CD14-positive monocyte (primary cell): ENCODE results near the gene GALNT10. TPM values are rescaled to one million over a fixed set of nuclear protein-coding genes. Genes with fewer than 3 reads are reported as not detected.

ENCODE experiments used
- DNase-seq, 3 donors: peaks; one replicate each; pipeline ENCODE4 v3.0.0-alpha.2; 2011 to 2022
- H2AFZ ChIP-seq: 2 replicates; pipeline ENCODE4 v1.6.0; 2012; ENCODE audit warnings: mild to moderate bottlenecking, low read depth, low read length, inconsistent platforms; ENCODE audit not compliant: insufficient read depth, poor library complexity, severe bottlenecking
- H3K27ac ChIP-seq, 2 donors: 1 replicate in 1 of 2; 2 replicates in 1 of 2; pipeline ENCODE4 v1.5.1; 2012 to 2013; ENCODE audit warnings: low read length in 2 of 2, control low read depth in 1 of 2, inconsistent platforms in 1 of 2, low read depth in 1 of 2, mild to moderate bottlenecking in 1 of 2
- H3K27me3 ChIP-seq, 2 donors: one replicate each; pipeline versions ENCODE4 v1.6.0 to v1.6.1; 2011 to 2013; ENCODE audit warnings: low read length in 2 of 2; ENCODE audit not compliant: control insufficient read depth in 2 of 2, insufficient read depth in 2 of 2
- H3K36me3 ChIP-seq, 2 donors: replicated peaks in 1 of 2; 1 replicate in 1 of 2; 2 replicates in 1 of 2; pipeline versions ENCODE4 v1.5.1 to v1.6.1; 2012 to 2013; ENCODE audit warnings: low read length in 2 of 2, control low read depth in 1 of 2, inconsistent platforms in 1 of 2, mild to moderate bottlenecking in 1 of 2; ENCODE audit not compliant: insufficient read depth in 2 of 2, control insufficient read depth in 1 of 2
- H3K4me1 ChIP-seq, 2 donors: 1 replicate in 1 of 2; 2 replicates in 1 of 2; pipeline versions ENCODE4 v1.5.1 to v1.6.1; 2012 to 2013; ENCODE audit warnings: low read length in 2 of 2, control low read depth in 1 of 2, inconsistent platforms in 1 of 2, mild to moderate bottlenecking in 1 of 2, moderate library complexity in 1 of 2; ENCODE audit not compliant: insufficient read depth in 2 of 2, control insufficient read depth in 1 of 2
- H3K4me2 ChIP-seq: replicated peaks from 2 replicates; pipeline ENCODE3; 2012; ENCODE audit warnings: low read length, moderate library complexity, mild to moderate bottlenecking; ENCODE audit not compliant: poor library complexity, severe bottlenecking; ENCODE audit errors: extremely low read depth
- H3K4me3 ChIP-seq, 3 experiments: fragments of 200-600 bp in 1 of 3; sonication (generic) in 1 of 3; replicated peaks in 1 of 3; 1 replicate in 2 of 3; 2 replicates in 1 of 3; pipeline ENCODE4 v1.5.1; 2011 to 2013; ENCODE audit warnings: low read length in 3 of 3, mild to moderate bottlenecking in 3 of 3, control low read depth in 2 of 3, low read depth in 2 of 3, inconsistent platforms in 1 of 3, moderate library complexity in 1 of 3
- H3K79me2 ChIP-seq: 2 replicates; pipeline ENCODE4 v1.6.0; 2012; ENCODE audit warnings: mild to moderate bottlenecking, control low read depth, inconsistent platforms, low read length, moderate library complexity; ENCODE audit not compliant: insufficient read depth
- H3K9ac ChIP-seq: 2 replicates; pipeline ENCODE4 v1.6.0; 2017; ENCODE audit warnings: low read length, mild to moderate bottlenecking; ENCODE audit not compliant: insufficient read depth, poor library complexity, severe bottlenecking
- H3K9me3 ChIP-seq, 2 donors: replicated peaks in 1 of 2; 1 replicate in 1 of 2; 2 replicates in 1 of 2; pipeline versions ENCODE4 v1.5.1 to v1.6.1; 2012 to 2013; ENCODE audit warnings: low read length in 2 of 2, control low read depth in 1 of 2; ENCODE audit not compliant: control insufficient read depth in 1 of 2, insufficient read depth in 1 of 2
- H4K20me1 ChIP-seq: 2 replicates; pipeline ENCODE4 v1.6.0; 2012; ENCODE audit warnings: mild to moderate bottlenecking, low read length, control low read depth, moderate library complexity; ENCODE audit not compliant: insufficient read depth
- H3K27ac Mint-ChIP-seq, 7 donors: one replicate each; pipeline ENCODE4 v1.8.0; 2020; ENCODE audit warnings: mild to moderate bottlenecking in 7 of 7, mixed read lengths in 7 of 7, moderate library complexity in 6 of 7, inconsistent platforms in 2 of 7
- H3K27me3 Mint-ChIP-seq, 3 donors: one replicate each; pipeline ENCODE4 v1.8.0; 2021 to 2022; ENCODE audit warnings: low read depth in 3 of 3, mild to moderate bottlenecking in 3 of 3, mixed read lengths in 3 of 3, moderate library complexity in 3 of 3, inconsistent platforms in 1 of 3
- H3K36me3 Mint-ChIP-seq, 2 donors: one replicate each; pipeline ENCODE4 v1.8.0; 2020; ENCODE audit warnings: mixed read lengths in 2 of 2, inconsistent platforms in 1 of 2, mild to moderate bottlenecking in 1 of 2
- H3K4me1 Mint-ChIP-seq: one replicate; pipeline ENCODE4 v1.8.0; 2020; ENCODE audit warnings: mild to moderate bottlenecking, mixed read lengths
- H3K4me3 Mint-ChIP-seq, 2 donors: one replicate each; pipeline ENCODE4 v1.8.0; 2020; ENCODE audit warnings: mild to moderate bottlenecking in 2 of 2, mixed read lengths in 2 of 2, moderate library complexity in 1 of 2
- H3K9me3 Mint-ChIP-seq, 7 donors: one replicate each; pipeline ENCODE4 v1.8.0; 2020 to 2022; ENCODE audit warnings: mixed read lengths in 7 of 7, mild to moderate bottlenecking in 6 of 7, moderate library complexity in 6 of 7, inconsistent platforms in 2 of 7
- WGBS: methylation state at CpG from one replicate; pipeline ENCODE4 v1.1.5; 2013; ENCODE audit warnings: missing lambda C conversion rate; ENCODE audit not compliant: insufficient coverage; 5-methylcytosine and 5-hydroxymethylcytosine counted together
- intact Hi-C, 2 donors: fragments of 100-400 bp; cut with micrococcal nuclease; formaldehyde crosslinking; loops; one replicate each; pipeline versions ENCODE4 v1.15.0 to v1.15.1; 2023
- polyA plus RNA-seq, 3 donors: library from polyadenylated mRNA; depleted of rRNA in 1 of 3; unstranded in 2 of 3; stranded (reverse) in 1 of 3; fragments of 300-500 nt in 2 of 3; fragments of >200 nt in 1 of 3; fragmentation: Illumina TruSeq in 2 of 3; gene quantifications; 1 replicate in 2 of 3; 2 replicates in 1 of 3; pipeline ENCODE4 v1.2.3, GENCODE V29; 2012 to 2021
- TF ChIP-seq, protein P1 (sequence below): fragments of 200-600 bp; IDR thresholded peaks from one replicate; pipeline ENCODE4 v1.8.0; 2022; ENCODE audit warnings: antibody characterized with exemption, mild to moderate bottlenecking

The GALNT10 gene
- polyA plus RNA-seq, 3 donors: 6.2 to 11.6 (median 7.3) TPM

DNA sequence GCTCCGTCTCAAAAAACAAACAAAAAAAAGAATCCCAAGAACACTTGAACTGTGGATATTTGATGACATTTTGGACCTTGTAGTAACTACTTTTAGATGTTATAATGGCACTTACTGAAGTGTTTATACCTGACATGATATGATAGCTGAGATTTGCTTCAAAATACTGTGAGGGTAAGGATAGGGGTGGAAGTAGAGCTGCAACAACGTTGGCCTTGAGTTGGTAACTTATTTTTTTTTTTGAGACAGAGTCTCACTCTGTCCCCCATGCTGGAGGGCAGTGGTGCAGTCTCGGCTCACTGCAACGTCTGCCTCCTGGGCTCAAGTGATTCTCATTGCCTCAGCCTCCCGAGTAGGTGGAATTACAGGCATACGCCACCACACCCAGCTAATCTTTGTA is 224.6 kb downstream of the GALNT10 start:
- H3K27ac Mint-ChIP-seq: no peak overlapping the region
- no peak overlapping the region for H3K4me3 Mint-ChIP-seq
- no peak overlapping the region for H3K4me3 ChIP-seq
- H3K36me3 Mint-ChIP-seq: peaks cover 64 to 85% of the 10 kb centered on the region in 2 donors
- no peaks in the 10 kb centered on the region for H3K27me3 ChIP-seq
- TF ChIP-seq, protein P1, sequence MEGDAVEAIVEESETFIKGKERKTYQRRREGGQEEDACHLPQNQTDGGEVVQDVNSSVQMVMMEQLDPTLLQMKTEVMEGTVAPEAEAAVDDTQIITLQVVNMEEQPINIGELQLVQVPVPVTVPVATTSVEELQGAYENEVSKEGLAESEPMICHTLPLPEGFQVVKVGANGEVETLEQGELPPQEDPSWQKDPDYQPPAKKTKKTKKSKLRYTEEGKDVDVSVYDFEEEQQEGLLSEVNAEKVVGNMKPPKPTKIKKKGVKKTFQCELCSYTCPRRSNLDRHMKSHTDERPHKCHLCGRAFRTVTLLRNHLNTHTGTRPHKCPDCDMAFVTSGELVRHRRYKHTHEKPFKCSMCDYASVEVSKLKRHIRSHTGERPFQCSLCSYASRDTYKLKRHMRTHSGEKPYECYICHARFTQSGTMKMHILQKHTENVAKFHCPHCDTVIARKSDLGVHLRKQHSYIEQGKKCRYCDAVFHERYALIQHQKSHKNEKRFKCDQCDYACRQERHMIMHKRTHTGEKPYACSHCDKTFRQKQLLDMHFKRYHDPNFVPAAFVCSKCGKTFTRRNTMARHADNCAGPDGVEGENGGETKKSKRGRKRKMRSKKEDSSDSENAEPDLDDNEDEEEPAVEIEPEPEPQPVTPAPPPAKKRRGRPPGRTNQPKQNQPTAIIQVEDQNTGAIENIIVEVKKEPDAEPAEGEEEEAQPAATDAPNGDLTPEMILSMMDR: no peak
- 77% methylated on average over 3 of the region's 6 CpGs for WGBS
- peaks cover 0 to 2% (median 0%) of the 10 kb centered on the region in 7 donors for H3K9me3 Mint-ChIP-seq
- H3K4me2 ChIP-seq: no peak overlapping the region
- no peak overlapping the region for H3K9ac ChIP-seq
- no peak for DNase-seq
- no peaks in the 10 kb centered on the region for H3K9me3 ChIP-seq
- no peaks in the 10 kb centered on the region for H3K79me2 ChIP-seq
- intact Hi-C loops: no loop called here
- H4K20me1 ChIP-seq: no peaks in the 10 kb centered on the region
- H3K4me1 Mint-ChIP-seq: peaks cover 4% of the 10 kb centered on the region
- H3K4me1 ChIP-seq: no peaks in the 10 kb centered on the region
- no peak overlapping the region for H3K27ac ChIP-seq
- peaks cover 0 to 1% (median 0%) of the 10 kb centered on the region in 3 donors for H3K27me3 Mint-ChIP-seq
- no peak overlapping the region for H2AFZ ChIP-seq
- H3K36me3 ChIP-seq: peaks cover 40 to 86% of the 10 kb centered on the region in 2 donors

DNA sequence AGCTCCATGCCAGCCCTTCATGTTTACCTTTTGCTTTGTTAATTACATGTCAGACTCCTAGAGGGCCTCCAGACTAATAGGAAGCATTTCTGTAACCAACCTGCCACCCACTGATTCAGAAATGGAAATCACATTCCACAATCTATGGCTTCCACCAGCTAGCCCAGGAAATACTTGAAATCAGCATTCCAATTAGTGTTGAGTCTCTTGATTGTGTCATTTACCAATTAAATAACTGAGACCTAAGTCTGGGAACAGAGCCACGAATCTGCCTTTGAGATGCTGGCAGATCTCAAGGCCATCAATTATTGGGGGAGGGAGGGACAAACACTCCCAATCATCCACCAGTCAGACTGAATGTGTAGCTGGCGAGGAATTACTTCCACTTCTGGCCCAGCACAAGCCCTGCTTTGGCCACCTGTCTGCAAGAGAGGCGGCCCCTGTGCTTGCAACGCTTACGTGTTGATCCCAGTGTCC is 227.8 kb downstream of the GALNT10 start:
- H3K4me1 Mint-ChIP-seq: peaks cover 4% of the 10 kb centered on the region
- H3K27me3 Mint-ChIP-seq: peaks cover 0 to 1% (median 0%) of the 10 kb centered on the region in 3 donors
- DNase-seq: no peak
- H3K79me2 ChIP-seq: no peaks in the 10 kb centered on the region
- intact Hi-C loops: no loop called here
- no peak overlapping the region for H3K9ac ChIP-seq
- no peaks in the 10 kb centered on the region for H3K27me3 ChIP-seq
- TF ChIP-seq, protein P1: no peak
- no peaks in the 10 kb centered on the region for H3K4me1 ChIP-seq
- peaks cover 0 to 6% (median 4%) of the 10 kb centered on the region in 7 donors for H3K9me3 Mint-ChIP-seq
- no peak overlapping the region for H2AFZ ChIP-seq
- no peak overlapping the region for H3K27ac ChIP-seq
- peaks cover 34 to 72% of the 10 kb centered on the region in 2 donors for H3K36me3 ChIP-seq
- H3K27ac Mint-ChIP-seq: no peak overlapping the region
- no peak overlapping the region for H3K4me2 ChIP-seq
- WGBS: 94% methylated on average over 3 of the region's 5 CpGs
- no peaks in the 10 kb centered on the region for H3K9me3 ChIP-seq
- no peak overlapping the region for H3K4me3 ChIP-seq
- H3K4me3 Mint-ChIP-seq: no peak overlapping the region
- no peaks in the 10 kb centered on the region for H4K20me1 ChIP-seq
- H3K36me3 Mint-ChIP-seq: peaks cover 54 to 73% of the 10 kb centered on the region in 2 donors
